Spleen (tissue), 7 donors: ENCODE results near the gene ZC3H7B.

Experiments used
- POLR2A ChIP-seq, 3 donors: fragments of 450-650 bp; IDR thresholded peaks; one replicate each; pipeline ENCODE4 v1.5.1; 2017; ENCODE audit warnings: antibody characterized with exemption in 3 of 3, mild to moderate bottlenecking in 1 of 3
- TF ChIP-seq, protein P1 (sequence below), 11 experiments: fragments of 200-600 bp in 7 of 11; fragments of 450-650 bp in 4 of 11; sonication (generic) in 4 of 11; IDR thresholded peaks in 8 of 11; conservative IDR thresholded peaks in 3 of 11; 1 replicate in 7 of 11; 2 replicates in 4 of 11; pipeline versions ENCODE4 v1.4.0 to v1.8.0; 2016 to 2021; ENCODE audit warnings: antibody characterized with exemption in 11 of 11, inconsistent platforms in 4 of 11, mild to moderate bottlenecking in 1 of 11
- donor health status: DM: no; HTN: no; CAD: no; lungs with moderate emphysema.
- donor health status: DM: no; HTN: no; CAD: no.
- donor health status: DM: no; HTN: no; CAD: no.

DNA sequence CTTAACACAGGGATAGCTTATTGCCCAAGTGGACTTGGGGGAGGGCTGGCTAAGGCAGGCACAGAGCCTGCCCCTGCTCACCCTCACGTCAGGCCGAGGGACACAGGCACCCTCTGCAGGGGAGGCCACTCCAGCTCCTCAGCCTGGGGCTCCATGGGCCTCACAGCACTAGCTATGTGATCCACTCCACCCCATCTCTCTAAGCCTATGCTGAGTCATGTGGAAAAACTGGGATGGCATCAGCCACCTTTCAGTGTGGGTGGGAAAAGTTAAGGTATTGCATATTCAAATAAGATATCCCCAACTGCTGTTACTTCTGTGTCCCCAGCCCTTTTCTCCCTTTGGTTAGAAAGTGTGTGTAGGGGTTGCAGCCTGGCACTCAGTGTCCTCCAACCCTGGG is 37.6 kb upstream of the ZC3H7B start:
- TF ChIP-seq, protein P1, sequence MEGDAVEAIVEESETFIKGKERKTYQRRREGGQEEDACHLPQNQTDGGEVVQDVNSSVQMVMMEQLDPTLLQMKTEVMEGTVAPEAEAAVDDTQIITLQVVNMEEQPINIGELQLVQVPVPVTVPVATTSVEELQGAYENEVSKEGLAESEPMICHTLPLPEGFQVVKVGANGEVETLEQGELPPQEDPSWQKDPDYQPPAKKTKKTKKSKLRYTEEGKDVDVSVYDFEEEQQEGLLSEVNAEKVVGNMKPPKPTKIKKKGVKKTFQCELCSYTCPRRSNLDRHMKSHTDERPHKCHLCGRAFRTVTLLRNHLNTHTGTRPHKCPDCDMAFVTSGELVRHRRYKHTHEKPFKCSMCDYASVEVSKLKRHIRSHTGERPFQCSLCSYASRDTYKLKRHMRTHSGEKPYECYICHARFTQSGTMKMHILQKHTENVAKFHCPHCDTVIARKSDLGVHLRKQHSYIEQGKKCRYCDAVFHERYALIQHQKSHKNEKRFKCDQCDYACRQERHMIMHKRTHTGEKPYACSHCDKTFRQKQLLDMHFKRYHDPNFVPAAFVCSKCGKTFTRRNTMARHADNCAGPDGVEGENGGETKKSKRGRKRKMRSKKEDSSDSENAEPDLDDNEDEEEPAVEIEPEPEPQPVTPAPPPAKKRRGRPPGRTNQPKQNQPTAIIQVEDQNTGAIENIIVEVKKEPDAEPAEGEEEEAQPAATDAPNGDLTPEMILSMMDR (IDR thresholded peaks at IDR 0.05 in 8 of 11, conservative IDR thresholded peaks at IDR 0.05 in 3 of 11), result no peak
- TF ChIP-seq POLR2A (IDR thresholded peaks at IDR 0.05), result no peak
